Thoracic aorta (tissue), 2 donors: ENCODE results near the gene MAP1B. TPM values are rescaled to one million over a fixed set of nuclear protein-coding genes. Genes with fewer than 3 reads are reported as not detected.
A peak's percentile ranks its signal among the peaks of the same experiment; 100 is the strongest.

Experiments
- ATAC-seq: fragments of 150-250 bp; one replicate; pipeline ENCODE4 v1.8.0; 2017; ENCODE audit warnings: low read depth; ENCODE audit not compliant: insufficient number of reproducible peaks, low FRiP score
- DNase-seq: peaks from one replicate; pipeline ENCODE4 v3.0.0-alpha.2; 2020; ENCODE audit warnings: low spot score
- H3K27ac ChIP-seq, 2 donors: fragments of 200-600 bp; sonication (generic); 1 replicate in 1 of 2; 2 replicates in 1 of 2; pipeline ENCODE4 v1.5.1; 2016; ENCODE audit warnings: mild to moderate bottlenecking in 2 of 2, moderate library complexity in 2 of 2
- H3K27me3 ChIP-seq: fragments of 200-600 bp; sonication (generic); replicated peaks from 2 replicates; pipeline ENCODE4 v1.6.0; 2016; ENCODE audit warnings: mild to moderate bottlenecking; ENCODE audit not compliant: insufficient read depth
- H3K36me3 ChIP-seq: fragments of 200-600 bp; sonication (generic); one replicate; pipeline ENCODE4 v1.5.1; 2016
- H3K4me1 ChIP-seq, 2 donors: fragments of 200-600 bp; sonication (generic); 1 replicate in 1 of 2; 2 replicates in 1 of 2; pipeline versions ENCODE4 v1.5.1 to v1.6.0; 2016; ENCODE audit warnings: low read depth in 2 of 2, mild to moderate bottlenecking in 1 of 2; ENCODE audit not compliant: control insufficient read depth in 1 of 2
- H3K4me3 ChIP-seq: fragments of 200-600 bp; sonication (generic); 2 replicates; pipeline ENCODE4 v1.5.1; 2016; ENCODE audit warnings: mild to moderate bottlenecking
- H3K9me3 ChIP-seq: fragments of 200-600 bp; sonication (generic); 2 replicates; pipeline ENCODE4 v1.5.1; 2016
- CTCF ChIP-seq: fragments of 200-600 bp; sonication (generic); IDR thresholded peaks from one replicate; pipeline ENCODE4 v1.5.1; 2019; ENCODE audit warnings: antibody characterized with exemption
- total RNA-seq, 2 donors: library from RNA; depleted of rRNA; stranded (reverse); fragments of >200 nt; gene quantifications; one replicate each; pipeline versions ENCODE4 v1.1.0 to v1.2.3, GENCODE V29; 2016

MAP1B gene
- total RNA-seq, 2 donors from 2014 or later, result 616 to 1,045 TPM

- H3K27ac ChIP-seq, result peak overlapping the region; percentile 26 to 50
- H3K4me3 ChIP-seq, result no peak overlapping the region
- H3K27me3 ChIP-seq, result no peaks in the 10 kb centered on the region
- no peaks in the 10 kb centered on the region for H3K9me3 ChIP-seq
- no peak for TF ChIP-seq CTCF
- DNase-seq (no peak), ATAC-seq (no peak)
- H3K4me1 ChIP-seq, result peaks cover 19 to 38% of the 10 kb centered on the region in 2 donors
- no peaks in the 10 kb centered on the region for H3K36me3 ChIP-seq
Measured at GRCh38 chr5:72233835-72234234, 126.6 kb downstream of the MAP1B start.

DNA sequence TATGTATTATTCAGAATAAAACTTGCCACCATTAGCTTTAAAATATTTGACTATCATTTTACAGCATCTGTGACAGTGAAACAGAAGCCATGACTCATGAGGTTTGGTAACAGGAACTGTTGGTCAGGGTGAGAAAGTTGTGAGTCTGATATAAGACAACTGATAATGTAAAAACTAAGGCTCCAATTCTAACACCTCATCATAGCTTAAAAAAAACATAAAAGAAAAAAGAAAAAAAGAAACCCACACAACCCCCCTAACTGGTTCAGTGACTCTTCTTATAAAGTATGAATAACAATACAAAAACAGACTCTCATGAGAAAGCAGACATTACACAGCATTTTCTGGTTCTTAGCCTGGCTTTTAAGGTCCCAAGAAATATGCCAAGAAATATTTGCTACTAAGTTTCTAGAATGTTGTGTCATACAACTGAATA is 127.0 kb downstream of the MAP1B start:
- no peak for TF ChIP-seq CTCF
- no peaks in the 10 kb centered on the region for H3K9me3 ChIP-seq
- no peak overlapping the region for H3K4me3 ChIP-seq
- H3K27me3 ChIP-seq, result no peaks in the 10 kb centered on the region
- peaks cover 19 to 38% of the 10 kb centered on the region in 2 donors for H3K4me1 ChIP-seq
- DNase-seq (no peak), ATAC-seq (peak; percentile 81)
- no peaks in the 10 kb centered on the region for H3K36me3 ChIP-seq
- peak overlapping the region; percentile 26 to 50 for H3K27ac ChIP-seq

- Histone ChIP-seq H3K27ac (peak overlapping the region; percentile 26 to 50), H3K36me3 (no peaks in the 10 kb centered on the region), H3K9me3 (no peaks in the 10 kb centered on the region), H3K4me3 (no peak overlapping the region), H3K27me3 (no peaks in the 10 kb centered on the region), H3K4me1 (peaks cover 19 to 38% of the 10 kb centered on the region in 2 donors)
- TF ChIP-seq CTCF, result no peak
- DNase-seq, result no peak
- no peak for ATAC-seq
Measured at GRCh38 chr5:72234868-72235267, 127.6 kb downstream of the MAP1B start.

DNA sequence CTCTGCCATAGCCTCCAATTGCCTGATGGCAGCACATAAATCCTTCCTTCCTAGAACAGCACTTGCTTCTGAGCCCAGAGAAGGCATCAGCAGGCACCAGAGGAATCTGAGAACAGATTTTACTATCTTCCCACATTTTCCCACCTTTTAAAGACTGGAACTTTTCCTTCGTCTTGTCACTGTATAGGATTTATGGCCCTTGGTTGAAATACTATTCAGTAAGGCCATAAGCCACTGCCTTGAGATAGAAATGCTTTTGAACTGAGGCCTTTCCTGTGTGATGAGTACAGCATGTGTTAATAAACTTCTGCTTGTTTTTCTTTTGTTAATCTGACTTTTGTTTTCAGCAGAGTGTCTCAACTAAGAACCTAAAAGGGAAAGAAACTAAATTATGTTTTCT is 128.4 kb downstream of the MAP1B start:
- TF ChIP-seq CTCF, result no peak
- Histone ChIP-seq H3K4me3 (no peak overlapping the region), H3K27ac (peak overlapping the region in 1 of 2 donors; percentile 50), H3K4me1 (peaks cover 19 to 39% of the 10 kb centered on the region in 2 donors), H3K27me3 (no peaks in the 10 kb centered on the region), H3K36me3 (no peaks in the 10 kb centered on the region), H3K9me3 (no peaks in the 10 kb centered on the region)
- ATAC-seq, result no peak
- DNase-seq, result no peak

- no peak for TF ChIP-seq CTCF
- Histone ChIP-seq H3K4me1 (peaks cover 19 to 50% of the 10 kb centered on the region in 2 donors), H3K9me3 (no peaks in the 10 kb centered on the region), H3K36me3 (no peaks in the 10 kb centered on the region), H3K4me3 (no peak overlapping the region), H3K27ac (no peak overlapping the region), H3K27me3 (no peaks in the 10 kb centered on the region)
- no peak for ATAC-seq
- DNase-seq, result no peak
Measured at GRCh38 chr5:72237415-72237814, 130.1 kb downstream of the MAP1B start.
